Erythroblast (primary cell): ENCODE measurements around the gene DHX16.

Experiments used
- DNase-seq, 2 experiments: peaks; one replicate each; lab custom pipeline; 2025; lab: John Stamatoyannopoulos, UW
- GATA1 ChIP-seq: IDR thresholded peaks from 2 replicates; pipeline ENCODE4 v1.6.1; 2011; ENCODE audit warnings: low read depth, mild to moderate bottlenecking, control low read depth, low read length, moderate library complexity
- POLR2A ChIP-seq: IDR thresholded peaks from 2 replicates; pipeline ENCODE4 v1.6.1; 2011; ENCODE audit warnings: mild to moderate bottlenecking, low read length

The DHX16 gene

DNA sequence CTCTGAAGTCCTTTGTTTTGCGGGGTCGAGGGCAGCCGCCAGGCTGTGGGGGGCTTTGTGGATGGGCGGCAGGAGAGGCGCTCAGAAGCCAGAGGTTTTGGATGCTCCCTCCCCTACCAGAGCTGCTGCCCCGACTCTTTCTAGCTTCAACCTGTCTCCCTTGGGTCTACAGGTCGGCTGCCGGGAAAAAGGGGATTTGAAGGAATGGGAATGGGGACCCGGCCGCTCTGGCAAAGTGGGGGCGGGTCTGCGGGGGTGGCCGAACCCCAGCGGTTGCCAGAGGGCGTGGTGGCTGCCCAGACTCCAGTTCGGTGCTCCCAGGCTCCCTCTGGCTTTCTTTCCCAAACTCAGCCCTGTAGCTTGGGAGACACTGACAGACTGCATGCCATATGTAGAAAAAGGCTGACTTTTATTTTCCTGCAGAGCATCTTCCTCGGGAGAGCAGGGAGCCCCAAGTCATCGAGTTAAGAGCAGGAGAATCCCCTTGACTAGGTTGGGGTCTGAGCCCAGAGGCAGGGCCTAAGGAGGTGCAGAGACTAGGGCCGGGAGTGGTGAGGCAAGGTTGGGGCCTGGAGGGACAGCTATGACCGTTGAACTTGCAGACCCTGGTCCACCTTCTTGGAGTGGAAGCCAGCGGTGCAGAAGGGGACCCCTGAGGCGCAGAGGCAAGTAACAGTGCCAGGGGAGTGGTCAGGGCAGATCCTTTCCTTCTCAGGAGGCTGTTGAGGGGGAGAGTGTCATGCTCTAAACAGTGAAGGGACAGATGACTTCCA lies 15.0 kb upstream of the DHX16 start:
- TF ChIP-seq POLR2A (peak; percentile 1), GATA1 (no peak)
- no peak for DNase-seq

DNA sequence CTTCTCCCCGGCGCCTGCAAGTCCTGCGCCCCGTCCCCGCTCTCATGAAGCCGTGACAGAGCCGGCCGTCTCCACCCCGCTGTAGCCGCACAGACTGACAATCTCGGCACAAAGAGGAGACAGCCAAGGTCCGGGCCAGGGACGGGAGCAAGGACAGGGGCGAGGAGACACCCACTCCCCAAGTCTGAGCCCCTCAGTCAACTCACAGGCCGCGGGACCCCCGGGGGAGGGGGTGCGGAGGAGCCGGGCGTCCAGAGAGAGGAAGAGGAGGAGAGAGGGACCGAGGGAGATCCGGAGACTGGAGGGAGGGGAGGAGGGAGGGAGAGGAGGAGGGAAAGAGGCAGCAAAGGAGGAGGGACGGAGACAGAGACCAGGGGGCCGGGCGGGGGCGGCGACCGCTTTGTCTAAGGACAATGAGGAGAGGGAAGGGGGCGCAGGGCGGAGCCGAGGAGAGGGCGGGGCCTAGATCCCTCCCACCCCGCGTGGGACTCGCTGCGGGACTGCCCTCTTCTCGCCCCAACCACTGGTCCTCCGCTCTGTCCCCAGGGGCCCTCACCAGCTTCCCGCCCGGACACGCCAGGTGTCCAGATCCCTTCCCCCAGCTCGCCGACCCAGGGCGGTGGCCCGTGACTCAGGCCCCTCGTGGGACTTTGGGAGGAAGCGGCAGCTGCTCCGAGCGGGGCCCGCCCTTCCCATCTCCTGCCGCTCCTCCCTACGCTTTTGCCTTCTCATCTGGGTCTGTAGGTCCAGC lies 14.3 kb upstream of the DHX16 start:
- DNase-seq = peak; percentile 51 to 81
- no peak for TF ChIP-seq GATA1
- TF ChIP-seq POLR2A = peak; percentile 33

- DNase-seq = peak in 1 of 2 experiments; percentile 59
- TF ChIP-seq POLR2A = no peak
- no peak for TF ChIP-seq GATA1
Observed at GRCh38 chr6:30686009-30686907, 13.5 kb upstream of the DHX16 start, which contains the start of gene PPP1R18. TSS of gene PPP1R18 (minus strand) at chr6:30686645. CDS start at chr6:30686018, 627 bp downstream.

GRCh38 chr6:30685157-30686008 lies 12.6 kb upstream of the DHX16 start:
- DNase-seq = no peak
- no peak for TF ChIP-seq GATA1
- TF ChIP-seq POLR2A = no peak

DNA sequence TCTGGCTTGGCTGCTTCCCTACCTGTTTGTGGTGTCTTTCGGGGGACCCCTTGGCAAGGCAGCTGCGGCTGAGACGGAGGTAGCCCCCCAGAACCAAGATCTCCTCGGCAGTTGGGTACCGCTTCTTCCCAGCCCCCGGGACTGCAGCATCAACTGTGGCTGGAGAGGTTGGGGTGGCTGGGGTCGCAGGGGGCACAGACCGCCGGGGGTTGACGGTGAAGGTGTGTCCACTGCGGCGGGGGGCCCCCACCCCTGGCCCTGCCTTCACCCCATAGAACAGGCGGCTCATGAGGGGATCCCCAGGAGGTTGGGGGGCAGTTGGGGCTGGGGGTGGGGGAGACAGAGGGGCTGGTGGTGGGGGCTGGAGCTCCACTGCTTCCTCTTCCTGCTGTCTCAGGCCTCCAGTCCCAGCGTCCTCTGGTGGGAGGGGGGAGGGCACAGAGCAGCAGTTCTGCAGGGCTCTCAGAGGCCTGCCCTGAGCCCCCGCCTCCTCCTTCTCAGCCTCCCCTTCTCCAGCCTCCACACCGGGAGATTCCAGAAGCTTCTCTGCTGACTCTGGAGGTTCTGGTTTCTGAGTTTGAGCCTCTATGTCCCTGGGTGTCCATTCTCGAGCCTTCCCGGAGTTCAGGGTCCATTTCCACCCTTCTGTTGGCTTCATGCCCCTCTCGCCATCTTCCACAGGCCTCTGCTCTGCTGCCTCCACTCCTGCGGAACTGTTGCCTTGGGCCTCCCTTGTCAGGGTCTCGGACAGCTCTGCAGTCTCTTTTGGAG lies 11.8 kb upstream of the DHX16 start:
- TF ChIP-seq GATA1 (no peak), POLR2A (no peak)
- DNase-seq = no peak

DNA sequence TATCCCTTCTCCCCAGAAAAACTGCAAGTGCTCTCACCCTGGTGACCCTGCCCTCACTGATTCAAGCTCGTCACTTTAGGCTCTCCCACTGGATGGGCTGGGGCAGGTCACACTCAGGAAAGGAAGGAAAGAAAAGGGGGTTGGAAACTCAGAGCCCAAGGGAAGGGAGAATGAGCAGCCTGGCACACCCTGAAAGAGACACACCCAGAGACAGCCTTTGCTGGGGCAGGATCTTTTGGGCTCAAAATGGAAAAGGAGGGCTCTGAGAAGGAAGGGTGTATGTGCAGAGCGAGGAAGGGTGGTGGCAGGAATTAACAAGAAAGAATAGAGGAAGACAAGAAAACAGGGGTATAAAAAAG lies 11.2 kb upstream of the DHX16 start:
- DNase-seq = no peak
- TF ChIP-seq GATA1 = no peak
- no peak for TF ChIP-seq POLR2A

DNA sequence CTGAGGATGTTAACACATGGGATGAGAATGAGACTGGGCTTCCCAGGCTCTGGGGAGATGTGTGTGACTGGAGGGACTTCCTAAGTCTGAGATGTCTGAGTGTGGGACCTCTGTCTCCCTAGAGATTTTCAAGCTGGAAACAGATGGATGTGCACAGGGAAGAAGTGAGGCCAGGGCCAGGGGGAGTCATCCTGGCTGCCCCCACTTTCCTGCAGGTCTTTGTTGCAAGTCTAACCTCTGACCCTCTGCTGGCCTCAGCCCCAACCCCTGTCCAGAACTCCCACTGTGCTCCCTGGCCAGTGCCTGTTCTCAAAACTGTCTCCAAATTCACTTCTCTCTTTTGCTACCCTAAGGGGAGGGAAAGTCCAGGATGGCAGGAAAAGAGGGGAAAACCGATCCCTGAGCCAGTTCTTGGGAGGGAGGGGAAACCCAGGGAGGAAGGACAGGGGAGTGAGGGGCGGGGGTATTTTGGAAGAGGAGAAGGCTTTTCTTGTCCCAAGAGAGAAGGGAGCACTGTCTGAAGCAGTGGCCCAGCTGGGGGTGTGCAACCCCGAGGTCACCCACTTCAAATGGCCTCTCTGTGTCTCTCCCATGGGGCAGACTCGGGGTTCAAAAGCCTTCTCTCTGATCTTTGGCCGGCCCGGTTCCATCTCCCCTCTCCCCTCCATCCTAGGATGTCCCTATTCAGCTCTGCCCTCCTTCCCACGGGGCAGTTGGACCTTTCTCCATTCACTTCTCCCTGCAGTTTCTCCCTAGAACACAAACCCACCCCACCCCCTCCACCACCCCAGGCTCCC lies 10.6 kb upstream of the DHX16 start:
- no peak for TF ChIP-seq GATA1
- no peak for TF ChIP-seq POLR2A
- no peak for DNase-seq

DNA sequence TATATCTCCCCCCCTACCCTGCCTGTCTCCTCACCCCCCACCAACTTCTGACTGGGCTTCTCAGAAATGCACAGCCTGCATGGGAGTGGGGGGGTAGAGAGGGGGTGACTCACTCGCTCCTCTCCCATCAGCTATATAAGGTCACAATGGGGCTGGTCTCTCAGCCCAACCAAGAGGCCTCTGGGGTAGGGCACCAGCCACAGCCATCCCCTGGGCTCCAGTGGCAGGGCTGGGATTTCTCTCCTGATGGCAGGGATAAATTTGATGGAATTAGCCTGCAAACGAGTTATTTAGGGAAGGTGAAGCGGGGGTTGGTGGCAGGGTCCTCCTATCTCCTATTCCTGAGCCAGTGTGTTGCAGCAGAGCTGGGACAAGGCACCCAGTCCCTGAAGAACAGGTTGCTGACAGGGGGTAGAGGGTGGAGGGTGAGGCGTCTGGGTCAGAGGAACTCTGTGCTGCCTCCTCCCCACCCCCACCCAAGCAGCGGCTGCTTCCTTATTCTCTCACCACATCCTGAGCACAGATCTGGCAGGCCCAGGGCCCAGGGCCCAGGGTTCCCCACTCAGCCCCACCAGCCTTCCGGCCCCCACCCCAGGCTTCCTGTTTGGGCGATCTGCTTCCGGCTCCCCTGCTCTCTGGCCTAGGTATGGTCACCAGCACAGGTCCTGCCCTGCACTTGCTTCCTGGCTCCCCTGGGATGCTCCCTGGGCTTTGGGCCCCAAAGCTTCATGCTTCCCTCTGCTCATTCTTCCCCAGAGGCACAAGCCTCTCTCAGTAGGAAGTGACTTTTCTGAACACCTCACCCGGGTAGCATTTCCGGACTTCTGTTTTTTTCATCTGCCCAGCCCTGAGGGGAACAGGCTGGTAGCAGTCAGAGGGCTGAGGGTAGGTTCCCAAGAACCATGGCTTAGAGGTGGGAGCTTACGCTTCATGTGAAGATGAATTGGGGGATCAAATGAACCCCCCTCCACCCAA lies 9.6 kb upstream of the DHX16 start:
- DNase-seq = peak in 1 of 2 experiments; percentile 30
- peak; percentile 26 for TF ChIP-seq POLR2A
- TF ChIP-seq GATA1 = no peak

DNA sequence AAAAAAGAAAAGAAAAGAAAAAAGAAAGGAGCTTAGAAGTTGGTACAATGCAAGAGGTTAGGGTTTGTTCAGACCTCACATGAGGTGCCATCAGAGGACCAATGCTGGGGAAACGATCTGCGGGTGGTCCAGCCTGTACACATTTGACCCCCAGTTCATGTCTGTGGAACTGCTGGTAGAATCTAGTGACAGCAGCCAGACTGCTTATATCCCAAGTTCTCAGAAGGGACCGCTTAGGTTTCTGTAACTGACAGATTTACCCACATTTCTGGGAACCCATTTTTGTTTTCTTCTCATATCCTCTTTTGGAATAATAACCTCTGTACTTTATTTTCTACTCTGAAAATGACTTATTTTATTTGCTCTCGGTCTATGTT lies 8.9 kb upstream of the DHX16 start:
- TF ChIP-seq GATA1 (no peak), POLR2A (no peak)
- no peak for DNase-seq

DNA sequence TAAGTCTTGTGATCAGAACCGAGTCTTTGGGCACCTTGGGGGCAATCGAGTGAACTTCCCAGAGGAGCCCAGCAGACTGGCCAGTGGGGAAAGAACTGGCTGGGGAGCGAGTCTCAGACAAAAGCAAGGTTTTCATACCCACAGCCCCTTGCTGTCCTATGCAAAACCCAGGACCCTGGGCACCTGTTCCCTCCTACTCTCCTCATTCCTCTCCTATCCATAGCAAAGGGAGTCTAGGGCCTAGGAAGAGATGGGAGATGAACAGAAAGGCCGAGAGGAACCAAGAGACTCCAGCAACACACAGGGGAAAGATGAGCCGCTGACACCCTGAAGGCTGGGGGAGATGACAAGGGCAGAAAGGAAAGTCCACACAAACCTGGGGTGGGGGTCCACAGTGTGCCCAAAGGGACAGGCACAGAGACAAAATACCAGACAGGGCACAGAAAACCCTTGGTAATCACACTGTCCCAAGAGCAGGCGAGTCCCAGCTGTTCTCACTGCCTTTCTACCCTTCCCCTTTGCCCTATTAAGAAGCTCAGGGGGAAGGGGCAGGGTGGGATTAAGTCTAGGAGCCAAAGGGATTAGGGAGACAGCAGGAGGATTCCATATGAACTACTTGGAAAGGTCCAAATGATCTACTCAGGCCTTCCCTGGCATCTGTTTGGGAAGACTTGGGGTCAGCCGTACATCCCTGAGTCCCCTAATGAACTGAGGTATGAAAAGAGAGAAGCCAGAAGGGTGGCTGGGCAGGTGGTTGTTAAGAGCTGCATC lies 7.1 kb upstream of the DHX16 start:
- TF ChIP-seq GATA1 (no peak), POLR2A (no peak)
- DNase-seq = no peak
